Parathyroid adenoma (tissue), 2 donors: ENCODE results near the gene CEP44.

Experiments
- H2AFZ ChIP-seq: fragments of 300-600 bp; sonication (generic); one replicate; pipeline ENCODE4 v1.7.0; 2017; ENCODE audit warnings: antibody characterized with exemption, mild to moderate bottlenecking
- H3K27ac ChIP-seq: fragments of 300-600 bp; sonication (generic); one replicate; pipeline ENCODE4 v1.7.0; 2017
- H3K27me3 ChIP-seq: fragments of 300-600 bp; sonication (generic); one replicate; pipeline ENCODE4 v1.7.0; 2017; ENCODE audit warnings: low read length; ENCODE audit not compliant: control insufficient read depth, insufficient read depth
- H3K36me3 ChIP-seq: fragments of 300-600 bp; sonication (generic); one replicate; pipeline ENCODE4 v1.7.0; 2017; ENCODE audit warnings: low read length; ENCODE audit not compliant: control insufficient read depth, insufficient read depth
- H3K4me1 ChIP-seq: fragments of 300-600 bp; sonication (generic); one replicate; pipeline ENCODE4 v1.7.0; 2017; ENCODE audit warnings: control low read depth
- H3K4me2 ChIP-seq: fragments of 300-600 bp; sonication (generic); one replicate; pipeline ENCODE4 v1.7.0; 2017; ENCODE audit warnings: low read length
- H3K4me3 ChIP-seq: fragments of 300-600 bp; sonication (generic); one replicate; pipeline ENCODE4 v1.7.0; 2017; ENCODE audit warnings: low read depth, low read length
- H3K79me2 ChIP-seq: fragments of 300-600 bp; sonication (generic); one replicate; pipeline ENCODE4 v1.7.0; 2017; ENCODE audit warnings: control low read depth
- H3K9ac ChIP-seq: fragments of 300-600 bp; sonication (generic); one replicate; pipeline ENCODE4 v1.7.0; 2017; ENCODE audit warnings: mild to moderate bottlenecking
- H3K9me3 ChIP-seq: fragments of 300-600 bp; sonication (generic); one replicate; pipeline ENCODE4 v1.7.0; 2017; ENCODE audit warnings: low read length; ENCODE audit not compliant: control insufficient read depth
- TF ChIP-seq, protein P1 (sequence below): fragments of 300-600 bp; sonication (generic); IDR thresholded peaks from one replicate; pipeline ENCODE4 v1.7.0; 2017; ENCODE audit warnings: antibody characterized with exemption, mild to moderate bottlenecking
- donor health status: primary hyperparathyroidism.

CEP44 gene, protein sequence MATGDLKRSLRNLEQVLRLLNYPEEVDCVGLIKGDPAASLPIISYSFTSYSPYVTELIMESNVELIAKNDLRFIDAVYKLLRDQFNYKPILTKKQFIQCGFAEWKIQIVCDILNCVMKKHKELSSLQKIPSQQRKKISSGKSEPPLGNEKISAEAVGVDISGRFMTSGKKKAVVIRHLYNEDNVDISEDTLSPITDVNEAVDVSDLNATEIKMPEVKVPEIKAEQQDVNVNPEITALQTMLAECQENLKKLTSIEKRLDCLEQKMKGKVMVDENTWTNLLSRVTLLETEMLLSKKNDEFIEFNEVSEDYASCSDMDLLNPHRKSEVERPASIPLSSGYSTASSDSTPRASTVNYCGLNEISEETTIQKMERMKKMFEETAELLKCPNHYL

DNA sequence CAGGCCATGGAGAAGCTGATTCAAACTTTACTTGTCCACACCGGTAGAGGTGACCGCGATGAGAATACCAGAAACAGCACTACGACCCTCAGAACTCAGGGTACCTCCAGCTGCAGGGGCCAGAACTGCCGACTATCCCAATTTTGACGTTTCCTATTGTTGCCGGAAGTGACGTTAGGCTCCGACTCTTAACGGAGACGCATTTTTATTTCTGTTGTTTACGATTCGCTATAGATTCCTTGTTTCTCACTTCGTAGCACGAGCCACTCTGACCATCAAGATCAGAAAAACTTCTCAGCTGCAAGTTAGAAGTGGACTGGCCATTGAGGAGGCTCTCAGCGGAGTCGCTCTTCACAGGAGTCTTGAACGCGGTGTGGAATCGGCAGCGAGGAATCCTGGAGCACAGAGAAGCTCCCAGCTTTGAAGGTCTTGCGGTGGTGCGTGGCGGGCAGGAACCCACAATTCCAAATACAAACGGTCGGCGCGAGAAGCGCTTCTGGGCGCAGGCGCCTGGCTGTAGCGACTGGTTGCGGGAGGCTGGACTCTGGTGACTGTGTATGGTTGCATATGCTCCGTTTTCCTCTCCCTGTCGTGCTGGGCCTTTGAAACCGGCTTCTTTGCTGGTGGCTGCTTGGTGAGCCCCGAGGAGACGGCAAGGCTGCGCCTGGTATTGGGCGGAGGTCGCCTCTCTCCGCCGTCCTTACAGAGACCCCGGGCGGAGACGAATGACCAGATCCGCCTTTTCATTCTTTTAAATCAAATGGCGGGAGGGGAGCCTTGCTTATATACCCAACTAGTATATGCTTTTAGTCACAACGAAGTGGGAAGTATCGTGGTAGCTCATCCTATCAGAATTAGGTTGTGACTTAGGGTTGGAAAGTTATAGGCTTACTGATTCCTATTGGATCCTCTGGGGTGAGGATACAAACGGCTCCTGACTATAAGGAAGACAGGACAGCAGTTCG is at the start of gene CEP44, which contains the start of gene FBXO8:
Gene CEP44, plus strand, starts transcription at position 405 of the 965 bp plus-strand sequence. CDS start 15,211 bp downstream, outside the sequence.
Gene FBXO8, minus strand, starts transcription at position 161 of the 965 bp plus-strand sequence. CDS start 20,575 bp downstream, outside the sequence.
- TF ChIP-seq, protein P1, sequence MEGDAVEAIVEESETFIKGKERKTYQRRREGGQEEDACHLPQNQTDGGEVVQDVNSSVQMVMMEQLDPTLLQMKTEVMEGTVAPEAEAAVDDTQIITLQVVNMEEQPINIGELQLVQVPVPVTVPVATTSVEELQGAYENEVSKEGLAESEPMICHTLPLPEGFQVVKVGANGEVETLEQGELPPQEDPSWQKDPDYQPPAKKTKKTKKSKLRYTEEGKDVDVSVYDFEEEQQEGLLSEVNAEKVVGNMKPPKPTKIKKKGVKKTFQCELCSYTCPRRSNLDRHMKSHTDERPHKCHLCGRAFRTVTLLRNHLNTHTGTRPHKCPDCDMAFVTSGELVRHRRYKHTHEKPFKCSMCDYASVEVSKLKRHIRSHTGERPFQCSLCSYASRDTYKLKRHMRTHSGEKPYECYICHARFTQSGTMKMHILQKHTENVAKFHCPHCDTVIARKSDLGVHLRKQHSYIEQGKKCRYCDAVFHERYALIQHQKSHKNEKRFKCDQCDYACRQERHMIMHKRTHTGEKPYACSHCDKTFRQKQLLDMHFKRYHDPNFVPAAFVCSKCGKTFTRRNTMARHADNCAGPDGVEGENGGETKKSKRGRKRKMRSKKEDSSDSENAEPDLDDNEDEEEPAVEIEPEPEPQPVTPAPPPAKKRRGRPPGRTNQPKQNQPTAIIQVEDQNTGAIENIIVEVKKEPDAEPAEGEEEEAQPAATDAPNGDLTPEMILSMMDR, result no peak
- Histone ChIP-seq H3K9ac (peak within 1 kb of the TSS; percentile 76), H3K36me3 (no peaks in the 10 kb centered on the region), H3K27ac (peak within 1 kb of the TSS; percentile 99), H2AFZ (peak within 1 kb of the TSS; percentile 98), H3K27me3 (no peaks in the 10 kb centered on the region), H3K4me3 (peak within 1 kb of the TSS; percentile 98), H3K4me1 (no peaks in the 10 kb centered on the region), H3K79me2 (peaks cover 13% of the 10 kb centered on the region), H3K4me2 (peak within 1 kb of the TSS; percentile 95), H3K9me3 (no peaks in the 10 kb centered on the region)

DNA sequence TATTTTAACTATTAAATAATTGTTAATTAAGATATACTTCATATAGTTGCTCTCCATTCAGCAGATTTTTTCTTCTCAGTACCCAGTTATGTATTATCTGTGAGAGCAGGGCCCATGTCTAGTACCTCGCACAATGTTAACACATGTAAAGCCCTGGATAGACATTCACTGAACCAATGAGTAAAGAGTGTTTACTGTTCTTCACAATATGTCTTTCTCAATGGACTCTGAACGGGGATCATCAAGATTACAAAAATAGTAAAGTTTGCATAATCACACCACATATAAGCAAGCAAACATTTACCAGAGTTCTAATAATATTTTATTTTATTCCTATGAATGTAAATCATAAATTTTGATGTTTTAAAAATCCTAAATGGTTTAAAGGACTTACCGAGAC is 47.4 kb upstream of the CEP44 start:
- no peaks in the 10 kb centered on the region for H3K79me2 ChIP-seq
- H3K4me3 ChIP-seq, result no peak overlapping the region
- H3K9me3 ChIP-seq, result no peaks in the 10 kb centered on the region
- H3K4me2 ChIP-seq, result no peak overlapping the region
- no peak overlapping the region for H2AFZ ChIP-seq
- TF ChIP-seq, protein P1, result no peak
- no peaks in the 10 kb centered on the region for H3K4me1 ChIP-seq
- no peaks in the 10 kb centered on the region for H3K36me3 ChIP-seq
- no peak overlapping the region for H3K9ac ChIP-seq
- no peak overlapping the region for H3K27ac ChIP-seq
- H3K27me3 ChIP-seq, result no peaks in the 10 kb centered on the region

DNA sequence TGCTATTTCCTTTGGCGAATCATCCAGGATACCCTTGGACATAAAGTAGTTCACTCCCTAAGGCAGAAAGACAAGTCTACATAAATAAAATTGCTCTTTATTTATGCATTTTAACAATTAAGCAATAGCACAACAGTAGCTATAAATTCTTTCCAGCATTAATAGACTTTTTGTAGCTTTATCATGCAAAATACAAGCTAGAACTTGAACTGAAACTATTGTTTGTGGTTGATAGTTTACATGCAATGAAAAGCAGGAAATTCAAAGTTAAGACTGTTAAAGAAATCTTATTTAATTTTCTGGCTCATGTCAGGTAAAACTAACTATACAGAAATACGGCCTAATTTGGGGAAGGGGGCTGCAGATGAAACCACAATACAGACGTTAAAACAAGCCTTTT is 42.5 kb upstream of the CEP44 start:
- H3K4me2 ChIP-seq, result no peak overlapping the region
- H3K4me1 ChIP-seq, result no peaks in the 10 kb centered on the region
- TF ChIP-seq, protein P1, result no peak
- H3K27ac ChIP-seq, result no peak overlapping the region
- H3K9me3 ChIP-seq, result no peaks in the 10 kb centered on the region
- H3K79me2 ChIP-seq, result no peaks in the 10 kb centered on the region
- H3K9ac ChIP-seq, result no peak overlapping the region
- no peaks in the 10 kb centered on the region for H3K36me3 ChIP-seq
- no peak overlapping the region for H3K4me3 ChIP-seq
- H3K27me3 ChIP-seq, result no peaks in the 10 kb centered on the region
- no peak overlapping the region for H2AFZ ChIP-seq

DNA sequence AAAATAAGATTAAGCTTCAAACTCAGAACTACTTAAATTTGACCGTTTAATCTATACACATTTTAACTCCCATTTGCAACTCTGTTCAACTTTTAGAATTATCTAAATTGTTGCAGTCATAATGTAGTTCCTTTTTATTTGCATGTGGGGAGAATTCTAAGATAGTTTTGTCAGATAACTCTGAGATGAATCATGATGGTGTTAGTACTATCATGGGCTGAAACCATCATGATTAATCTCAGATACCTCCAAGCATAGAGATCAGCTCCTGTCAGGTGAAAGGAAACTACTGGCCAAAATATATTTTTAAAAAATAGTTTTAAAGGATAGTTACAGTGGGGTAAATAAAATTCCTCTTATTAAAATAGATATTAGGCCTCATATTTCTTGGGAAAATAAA is 39.3 kb upstream of the CEP44 start:
- Histone ChIP-seq H2AFZ (no peak overlapping the region), H3K4me1 (peaks cover 2% of the 10 kb centered on the region), H3K36me3 (no peaks in the 10 kb centered on the region), H3K4me2 (no peak overlapping the region), H3K27ac (no peak overlapping the region), H3K27me3 (no peaks in the 10 kb centered on the region), H3K9ac (no peak overlapping the region), H3K79me2 (no peaks in the 10 kb centered on the region), H3K4me3 (no peak overlapping the region), H3K9me3 (no peaks in the 10 kb centered on the region)
- TF ChIP-seq, protein P1, result no peak
